NCI-H510A (cell line): Measurements from ENCODE around the gene C4orf36.
"Not testable (repeated sequence)": the region's sequence is repeated elsewhere in the genome, so short reads cannot be mapped to it uniquely, and the experiment has no call there.

Experiments used
- DNase-seq: peaks from one replicate; lab custom pipeline; 2025; lab: John Stamatoyannopoulos, UW

The C4orf36 gene

DNA sequence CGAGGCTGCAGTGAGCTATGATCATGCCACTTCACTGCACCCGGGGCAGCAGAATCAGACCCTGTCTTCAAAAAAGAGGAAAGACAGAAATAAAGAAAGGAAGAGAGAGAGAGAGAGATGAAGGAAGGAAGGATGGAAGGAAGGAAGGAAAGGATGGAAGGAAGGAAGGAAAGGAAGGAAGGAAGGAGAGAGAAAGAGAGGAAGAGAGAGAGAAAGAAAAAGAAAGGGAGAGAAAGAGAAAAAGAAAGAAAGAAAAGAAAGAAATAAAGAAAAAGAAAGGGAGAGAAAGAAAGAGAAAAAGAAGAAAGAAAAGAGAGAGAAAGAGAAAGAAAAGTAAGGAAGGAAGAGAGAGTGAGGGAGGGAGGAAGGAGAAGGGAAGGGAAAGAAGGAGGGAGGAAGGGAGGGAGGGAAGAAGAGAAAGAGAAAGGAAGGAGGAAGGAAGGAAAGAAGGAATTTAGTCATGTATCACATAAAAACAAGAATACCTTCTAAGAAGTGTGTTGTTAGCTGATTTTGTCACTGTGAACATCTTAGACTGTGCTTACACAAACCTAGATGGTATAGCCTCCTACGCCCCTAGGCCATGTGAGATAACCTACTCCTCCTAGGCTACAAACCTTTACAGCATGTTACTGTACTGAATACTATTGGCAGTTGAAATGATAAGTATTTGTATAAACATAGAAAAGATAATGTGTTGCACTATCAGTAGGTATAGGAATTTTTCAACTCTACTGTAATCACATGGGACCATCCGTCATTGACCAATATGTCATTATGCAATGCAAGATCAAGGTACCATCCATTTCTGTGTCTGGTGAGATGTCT lies 25.2 kb upstream of the C4orf36 start:
- no peak for DNase-seq

DNA sequence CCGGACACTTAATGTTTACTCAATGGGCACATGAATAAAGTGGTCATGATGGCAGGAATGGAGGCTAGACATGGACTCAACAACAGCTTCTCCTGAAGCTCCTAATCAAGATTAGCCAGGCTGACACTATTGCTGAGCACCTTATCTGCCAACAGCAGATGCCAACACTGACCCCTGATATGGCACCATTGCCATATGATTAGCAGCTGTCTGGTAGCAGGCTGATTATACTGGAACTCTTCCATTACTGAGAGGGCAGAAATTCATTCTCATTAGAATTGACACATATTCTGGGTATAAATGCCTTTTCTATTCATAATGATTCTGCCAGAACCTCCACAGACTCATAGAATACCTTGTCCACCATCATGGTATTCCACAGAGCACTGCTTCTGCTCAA lies 24.2 kb upstream of the C4orf36 start:
- DNase-seq = no peak

DNA sequence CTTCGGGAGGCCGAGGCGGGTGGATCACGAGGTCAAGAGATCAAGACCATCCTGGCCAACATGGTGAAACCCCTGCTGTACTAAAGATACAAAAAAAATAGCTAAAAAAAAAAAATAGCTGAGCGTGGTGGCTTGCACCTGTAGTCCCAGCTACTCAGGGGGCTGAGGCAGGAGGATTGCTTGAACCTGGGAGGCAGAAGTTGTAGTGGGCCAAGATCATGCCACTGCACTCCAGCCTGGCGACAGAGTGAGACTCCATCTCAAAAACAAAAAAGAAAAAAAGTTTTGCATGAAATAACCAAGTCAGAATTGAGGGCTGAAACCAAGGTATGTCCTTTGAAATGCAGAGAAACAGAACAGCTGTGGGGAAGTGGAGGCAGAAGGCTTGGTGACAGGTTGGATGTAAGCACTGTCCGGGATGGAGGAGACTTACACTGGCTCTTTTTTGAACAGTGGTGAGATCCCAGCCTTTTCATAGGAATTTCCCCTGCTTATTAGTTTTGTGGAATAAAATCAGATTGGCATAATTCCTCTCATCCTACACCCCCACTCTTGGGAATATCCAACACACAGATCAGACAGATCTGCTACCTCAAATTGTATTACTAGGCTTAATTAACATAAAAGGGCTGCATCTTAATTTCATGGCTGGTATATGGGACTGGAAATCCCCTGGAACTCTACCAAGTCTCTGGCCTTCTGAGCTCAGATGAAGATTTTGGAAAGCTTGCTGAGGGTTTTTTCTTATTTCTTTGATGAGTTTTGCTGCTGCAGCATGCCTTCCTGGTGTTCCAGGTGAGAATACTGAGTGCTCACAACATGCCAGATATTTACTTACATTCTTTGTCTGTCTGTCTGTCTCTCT lies 18.8 kb upstream of the C4orf36 start:
- no peak for DNase-seq

DNA sequence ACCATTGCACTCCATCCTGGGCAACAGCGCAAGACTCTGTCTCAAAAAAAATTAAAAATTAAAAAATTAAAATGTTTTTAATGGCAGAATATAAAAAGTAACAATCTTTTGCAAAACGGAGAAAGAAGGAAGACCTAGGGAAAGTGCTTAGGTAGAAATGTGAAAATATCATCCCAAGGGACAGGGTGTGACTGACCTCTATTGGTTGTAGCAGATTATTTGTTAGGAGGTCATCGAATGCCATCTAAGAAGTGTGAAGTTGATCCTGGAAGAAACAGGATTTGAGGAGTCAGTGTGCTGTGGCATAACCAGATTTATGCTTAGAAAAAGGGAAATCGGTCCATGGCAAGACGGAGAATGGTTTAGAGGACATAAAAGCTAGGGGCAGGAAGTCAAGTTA lies 18.1 kb upstream of the C4orf36 start:
- DNase-seq = no peak

DNA sequence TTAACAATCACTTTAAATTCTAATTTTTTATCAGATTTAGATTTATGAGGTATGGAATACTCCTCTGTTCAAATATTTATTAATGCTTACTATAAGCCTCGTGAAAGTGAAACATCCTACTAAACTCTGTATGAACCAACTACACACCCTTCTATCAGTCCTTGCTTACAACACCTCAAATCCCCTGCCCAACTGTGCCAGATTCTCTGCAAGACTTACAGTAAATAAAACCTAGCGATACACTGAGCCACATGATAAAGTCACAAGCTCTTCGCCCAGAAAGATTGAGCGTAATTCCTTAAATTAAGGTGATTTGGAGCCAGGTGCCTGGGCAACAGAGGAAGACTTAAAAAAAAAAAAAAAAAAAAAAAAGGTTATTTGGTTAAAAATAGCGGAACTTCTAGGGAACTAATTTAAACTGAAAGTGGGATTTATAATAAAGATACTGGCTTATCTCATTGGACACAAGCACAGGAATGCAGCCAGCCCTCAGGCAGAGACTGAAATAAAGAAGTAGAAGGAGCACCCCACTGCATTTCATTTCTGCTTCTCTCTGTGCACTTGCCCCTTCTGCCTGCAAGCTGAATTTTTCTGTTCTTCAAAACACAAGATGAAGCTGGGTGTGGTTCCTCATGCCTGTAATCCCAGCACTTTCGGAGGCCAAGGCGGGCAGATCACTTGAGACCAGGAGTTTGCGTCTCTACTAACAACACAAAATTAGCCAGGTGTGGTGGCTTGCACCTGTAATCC lies 17.5 kb upstream of the C4orf36 start:
- no peak for DNase-seq

DNA sequence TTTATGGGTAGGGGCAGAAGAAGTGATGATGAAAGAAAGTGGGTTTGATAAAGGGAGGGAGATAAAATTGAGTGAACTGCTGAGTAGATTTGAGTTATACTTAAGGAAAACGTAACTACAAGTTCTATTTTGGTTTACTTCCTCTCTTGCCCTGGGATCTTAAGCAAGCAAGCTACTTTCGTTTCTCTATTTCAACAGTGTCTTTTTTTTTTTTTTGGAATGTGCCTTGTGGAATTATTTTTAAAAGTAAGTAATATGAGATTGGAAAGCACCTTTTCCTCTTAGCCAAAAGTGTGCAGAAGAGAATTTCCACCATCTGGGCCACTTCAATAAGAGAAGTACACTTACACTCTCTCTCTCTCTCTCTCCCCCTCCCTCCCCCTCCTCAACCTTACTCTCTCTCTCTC lies 16.0 kb upstream of the C4orf36 start:
- no peak for DNase-seq

DNA sequence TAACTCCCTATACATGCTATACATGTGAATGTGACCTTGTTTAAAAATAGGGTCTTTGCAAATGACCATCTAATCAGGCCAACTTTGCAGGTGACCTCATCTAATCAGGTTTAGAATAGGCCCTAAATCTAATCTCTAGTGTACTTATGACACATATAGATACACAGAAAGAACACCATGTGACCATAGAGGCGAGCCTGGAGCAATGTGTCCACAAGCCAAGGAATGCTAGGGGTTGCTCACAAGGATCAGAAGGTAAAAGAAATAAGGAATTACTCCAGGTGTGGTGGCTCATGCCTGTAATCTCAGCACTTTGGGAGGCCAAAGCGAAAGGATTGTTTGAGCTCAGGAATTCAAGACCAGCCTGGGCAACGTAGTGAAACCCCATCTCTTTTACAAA lies 9.6 kb upstream of the C4orf36 start:
- DNase-seq = no peak

DNA sequence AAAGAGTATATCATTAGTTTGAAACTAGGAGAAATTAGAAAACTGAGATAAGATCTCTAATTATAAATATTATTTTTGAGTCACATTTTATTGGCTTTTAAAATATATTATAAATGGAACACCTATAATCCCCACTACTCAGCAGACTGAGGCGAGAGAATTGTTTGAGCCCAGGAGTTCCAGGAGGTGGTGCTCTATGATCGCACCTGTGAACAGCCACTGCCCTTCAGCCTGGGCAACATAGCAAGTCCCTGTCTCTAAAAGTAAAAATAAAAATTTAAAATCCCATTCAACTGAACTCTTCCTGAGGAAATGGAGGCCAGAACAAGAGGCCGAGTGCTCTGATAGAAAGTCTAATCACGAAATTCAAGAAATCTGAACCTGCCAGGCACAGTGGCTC lies 6.3 kb upstream of the C4orf36 start:
- DNase-seq = no peak

DNA sequence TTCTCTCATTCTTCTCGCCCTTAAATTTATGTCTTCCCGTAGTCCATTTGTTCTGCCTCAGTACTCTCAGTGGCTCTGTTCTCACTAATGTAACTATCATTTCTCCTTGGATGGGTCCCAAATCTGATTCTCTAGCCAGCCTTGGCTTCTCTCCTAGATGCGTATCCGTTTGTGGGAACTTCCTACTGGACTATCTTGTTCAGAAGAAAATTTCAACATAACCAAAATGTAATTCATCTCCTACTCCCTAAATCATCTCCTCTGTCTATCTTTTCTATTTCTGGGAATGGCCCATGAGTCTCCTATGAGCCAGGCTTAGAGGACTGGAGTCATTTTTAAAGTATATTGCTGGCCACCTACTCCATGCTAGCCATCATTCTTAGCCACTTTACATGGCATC lies 4.4 kb upstream of the C4orf36 start:
- no peak for DNase-seq

DNA sequence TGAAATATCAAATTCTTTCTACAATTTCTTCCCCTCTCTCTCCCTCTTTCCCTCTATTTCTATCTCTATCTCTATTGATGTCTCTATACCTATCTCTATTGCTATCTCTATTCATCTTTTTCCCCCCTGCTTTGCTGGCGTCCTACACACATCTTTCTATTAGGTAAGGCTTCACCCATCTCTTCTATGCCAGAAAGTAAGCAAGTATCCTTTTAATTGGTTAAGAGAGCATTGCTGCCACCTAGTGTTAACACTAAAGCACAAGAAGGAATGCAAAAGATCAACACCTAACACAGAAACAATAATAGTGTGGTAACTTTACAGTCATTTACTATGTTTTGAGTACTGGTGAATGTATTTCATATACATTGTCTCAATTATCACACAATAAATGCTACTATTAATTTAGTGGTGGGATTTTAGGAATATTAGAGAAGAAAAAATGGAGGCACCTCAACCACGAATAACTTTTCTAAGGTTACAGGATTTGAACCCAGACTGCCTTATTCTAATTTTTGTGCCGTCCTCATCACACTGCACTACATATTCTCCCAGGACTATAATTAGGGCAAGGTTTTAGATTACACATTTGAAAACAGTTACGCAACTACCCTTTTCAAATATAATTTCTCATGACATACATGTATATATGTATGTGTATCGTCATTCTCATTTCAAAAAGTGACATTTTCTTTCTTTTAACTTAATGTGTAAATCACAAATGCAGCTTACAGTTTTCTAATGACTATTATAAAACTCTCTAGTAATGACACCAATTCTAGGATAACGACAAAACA lies 3.7 kb upstream of the C4orf36 start:
- DNase-seq = peak; percentile 22

DNA sequence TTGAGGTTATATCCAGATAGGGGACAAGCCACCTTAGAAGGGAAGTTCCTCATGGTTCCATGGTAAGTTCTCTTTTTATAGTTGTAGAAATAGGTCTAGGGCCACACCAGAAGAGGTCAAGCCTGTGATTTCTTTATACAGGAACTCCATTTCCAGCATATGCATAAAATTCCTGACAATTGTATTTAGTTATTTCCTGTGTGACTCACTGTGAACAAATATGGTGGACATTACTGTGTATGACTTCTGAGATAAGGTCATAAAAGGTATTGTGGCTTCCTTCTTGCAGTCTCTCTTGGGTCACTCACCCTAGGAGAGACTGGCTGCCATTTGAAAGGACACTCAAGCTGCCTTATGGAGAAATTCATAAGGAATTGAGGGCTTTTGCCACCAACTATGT lies 2.2 kb upstream of the C4orf36 start:
- DNase-seq = no peak

DNA sequence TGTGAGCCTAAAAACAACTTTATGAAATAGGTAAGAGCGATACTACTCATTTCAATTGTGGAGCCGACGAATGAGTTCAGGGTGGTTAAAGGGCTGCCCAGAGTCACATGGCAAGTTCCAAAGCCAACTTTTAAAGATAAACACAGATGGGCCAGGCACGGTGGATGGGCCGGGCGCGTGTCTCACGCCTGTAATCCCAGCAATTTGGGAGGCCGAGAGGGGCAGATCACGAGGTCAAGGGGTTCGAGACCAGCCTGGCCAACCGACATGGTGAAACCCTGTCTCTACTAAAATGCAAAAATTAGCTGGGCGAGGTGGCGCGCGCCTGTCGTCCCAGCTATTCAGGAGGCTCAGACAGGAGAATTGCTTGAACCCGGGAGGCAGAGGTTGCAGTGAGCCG lies 914 bp upstream of the C4orf36 start:
- no peak for DNase-seq

DNA sequence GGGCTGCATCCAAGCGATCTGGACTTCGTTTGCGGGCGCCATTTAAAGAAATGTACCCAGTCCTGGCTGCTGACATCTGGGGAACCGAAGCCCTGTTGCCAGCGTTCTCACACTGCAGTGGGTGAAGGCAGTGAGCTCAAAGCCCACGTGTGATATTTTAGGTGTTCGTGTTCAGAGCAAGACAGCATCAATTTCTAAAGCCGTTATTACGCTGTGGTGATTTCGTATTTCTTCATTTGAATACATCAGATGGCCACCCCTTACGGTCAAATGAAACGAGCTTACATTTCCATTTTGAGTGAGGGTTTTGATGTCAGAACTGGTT lies 376 bp upstream of the C4orf36 start:
- DNase-seq = no peak

DNA sequence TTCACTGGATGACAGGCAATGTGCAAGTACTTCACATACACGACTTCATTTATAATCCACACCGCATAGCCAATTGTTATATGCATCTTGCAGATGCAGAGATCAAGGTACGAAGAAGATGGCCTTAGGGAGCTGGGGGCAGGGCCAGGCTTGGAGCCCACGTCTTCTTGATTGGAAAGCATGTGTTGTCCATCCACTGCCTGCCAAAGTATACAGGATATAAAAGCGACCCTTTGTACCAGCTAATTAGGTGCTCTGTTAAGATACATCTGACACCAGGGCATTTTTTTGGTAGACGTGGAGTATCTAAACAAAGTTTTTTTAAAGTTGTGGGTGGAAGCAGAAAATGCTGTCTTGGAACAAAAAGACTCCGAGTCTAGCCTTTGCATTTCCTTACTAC lies 1.4 kb downstream of the C4orf36 start:
- no peak for DNase-seq

DNA sequence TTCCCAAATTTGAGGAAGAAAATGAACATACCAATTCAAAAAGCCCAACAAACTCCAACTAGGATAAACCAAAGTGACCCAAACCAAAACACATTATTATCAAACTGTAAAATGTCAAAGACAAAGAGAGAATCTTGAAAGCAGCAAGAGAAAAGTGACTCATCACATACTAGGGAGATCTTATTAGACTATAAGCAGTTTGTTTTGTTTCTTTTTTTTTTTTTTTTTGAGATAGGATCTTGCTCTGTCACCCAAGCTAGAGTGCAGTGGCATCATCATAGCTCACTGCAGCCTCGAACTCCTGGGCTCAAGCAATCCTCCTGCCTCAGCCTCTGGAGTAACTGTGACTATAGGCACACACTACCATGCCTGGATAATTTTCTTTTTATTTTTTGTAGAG lies 12.6 kb downstream of the C4orf36 start:
- DNase-seq = no peak

DNA sequence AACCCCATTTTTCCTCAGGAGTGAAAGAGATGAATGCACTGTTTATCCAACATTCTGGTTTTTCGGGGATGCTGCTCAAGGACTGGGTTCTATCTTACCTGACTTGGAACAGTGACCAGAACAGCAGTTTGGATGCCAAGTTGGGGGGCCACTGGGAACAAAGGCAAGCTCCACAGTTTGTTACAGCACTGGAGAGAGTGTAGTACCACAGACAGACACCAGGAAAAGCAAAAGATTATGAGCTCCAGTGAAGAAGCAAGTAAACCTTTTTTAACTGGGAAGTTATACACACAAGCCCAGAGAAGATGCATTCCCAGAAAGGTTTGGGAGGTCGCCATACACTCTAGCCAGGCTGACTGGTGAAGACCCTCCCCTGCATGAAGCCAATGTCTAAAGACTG lies 13.6 kb downstream of the C4orf36 start:
- no peak for DNase-seq

DNA sequence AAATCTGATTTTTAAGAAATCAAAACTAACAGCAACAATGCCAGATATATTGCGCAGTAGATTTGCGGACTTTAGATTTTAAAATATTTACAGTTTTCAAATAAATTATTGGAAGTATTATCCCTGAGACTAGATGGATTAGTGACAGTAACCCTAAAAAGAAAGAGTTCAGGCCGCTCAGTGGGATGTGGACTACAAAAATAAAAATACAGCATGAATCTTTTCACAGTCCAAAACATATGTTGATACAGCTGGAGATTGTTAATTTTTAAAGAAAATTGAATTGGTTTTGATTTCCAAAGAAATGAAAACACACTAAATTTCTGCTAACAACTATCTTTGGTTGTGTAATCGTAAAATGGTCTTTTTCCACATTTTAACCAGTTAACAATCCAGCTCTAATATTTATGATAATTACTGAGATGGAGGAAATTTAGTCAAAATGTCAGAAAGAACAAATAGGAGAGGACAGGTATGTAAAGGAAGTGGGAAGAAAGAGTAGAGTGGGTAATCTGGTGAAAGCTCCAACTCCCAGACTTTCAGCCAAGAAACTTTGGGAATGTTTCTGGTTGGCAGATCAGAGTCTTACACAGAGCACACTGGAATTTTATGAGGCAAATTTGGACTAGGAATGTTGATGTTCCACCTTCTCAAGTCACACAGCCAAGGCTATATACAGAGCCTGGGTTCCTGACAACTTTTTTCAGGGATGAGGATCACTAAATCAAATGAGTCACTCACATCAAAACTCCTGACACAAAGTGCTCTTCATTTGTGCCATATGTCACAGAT lies 15.1 kb downstream of the C4orf36 start:
- DNase-seq = no peak

DNA sequence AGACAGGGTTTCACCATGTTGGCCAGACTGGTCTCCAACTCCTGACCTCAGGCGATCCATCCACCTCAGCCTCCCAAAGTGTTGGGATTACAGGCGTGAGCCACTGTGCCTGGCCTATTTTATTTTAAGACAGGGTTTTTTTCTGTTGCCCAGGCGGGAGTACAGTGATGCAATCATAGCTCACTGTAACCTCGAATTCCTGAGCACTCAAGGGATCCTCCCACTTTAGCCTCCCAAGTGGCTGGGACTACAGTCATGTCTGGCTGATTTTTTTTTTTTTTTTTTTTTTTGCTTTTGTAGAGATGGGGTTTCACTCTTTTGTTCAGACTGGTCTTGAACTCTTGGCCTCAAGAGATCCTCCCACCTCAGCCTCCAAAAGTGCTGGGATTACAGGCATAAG lies 16.8 kb downstream of the C4orf36 start:
- not testable (repeated sequence) for DNase-seq

DNA sequence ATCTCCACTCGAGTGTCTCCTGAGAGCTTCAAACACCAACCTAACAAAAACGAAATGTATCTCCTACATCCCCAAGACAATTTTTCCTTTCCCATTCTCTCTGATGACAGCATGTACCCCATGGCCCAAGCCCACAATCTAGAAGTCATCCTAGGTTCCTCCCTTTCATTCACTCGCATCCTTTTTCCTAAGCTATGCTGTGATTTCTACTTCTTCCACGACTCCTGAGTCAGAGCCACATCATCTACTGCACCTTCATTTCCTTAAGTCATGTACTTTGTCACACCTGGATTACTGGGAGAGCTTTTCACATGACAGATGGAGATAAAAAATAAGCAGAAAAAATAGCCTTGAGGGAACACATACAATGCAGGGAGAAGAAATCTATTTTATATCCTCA lies 20.1 kb downstream of the C4orf36 start:
- DNase-seq = no peak

DNA sequence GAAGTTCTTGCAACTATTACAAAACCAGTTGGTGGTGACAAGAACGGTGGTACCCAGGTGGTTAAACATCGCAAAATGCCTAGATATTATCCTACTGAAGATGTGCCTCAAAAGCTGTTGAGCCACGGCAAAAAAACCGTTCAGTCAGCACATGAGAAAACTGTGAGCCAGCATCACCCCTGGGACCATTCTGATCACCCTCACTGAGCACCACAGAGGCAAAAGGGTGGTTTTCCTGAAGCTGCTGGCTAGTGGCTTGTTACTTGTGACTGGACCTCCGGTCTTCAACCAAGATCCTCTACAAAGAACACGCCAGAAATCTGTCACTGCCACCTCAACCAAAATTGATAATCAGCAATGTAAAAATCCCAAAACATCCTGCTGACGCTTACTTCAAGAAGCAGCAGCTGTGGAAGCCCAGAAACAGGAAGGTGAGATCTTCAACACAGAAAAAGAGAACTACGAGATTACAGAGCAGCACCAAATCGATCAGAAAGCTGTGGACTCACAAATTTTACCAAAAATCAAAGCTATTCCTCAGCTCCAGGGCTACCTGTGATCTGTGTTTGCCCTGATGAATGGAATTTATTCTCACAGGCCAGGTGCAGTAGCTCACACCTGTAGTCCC lies 21.7 kb downstream of the C4orf36 start:
- no peak for DNase-seq
